HEK293 (cell line): ENCODE data around the gene MRPS10.

ENCODE experiments used
- GLI2 ChIP-seq: fragments of 450-650 bp; formaldehyde crosslinking; IDR thresholded peaks from 2 replicates; pipeline ENCODE4; 2017; ENCODE audit warnings: missing biosample characterization, missing genetic modification characterization, low read depth, borderline replicate concordance
- HOXA7 ChIP-seq: sonication (generic); formaldehyde crosslinking; IDR thresholded peaks from 2 replicates; pipeline ENCODE4 v1.8.1; 2022; ENCODE audit warnings: missing genetic modification reagents, borderline replicate concordance
- INSM2 ChIP-seq: fragments of 450-650 bp; formaldehyde crosslinking; IDR thresholded peaks from 2 replicates; pipeline ENCODE4 v1.5.1; 2016; ENCODE audit warnings: missing biosample characterization, missing genetic modification characterization
- KLF7 ChIP-seq: fragments of 450-650 bp; formaldehyde crosslinking; IDR thresholded peaks from 2 replicates; pipeline ENCODE4 v1.5.1; 2016; ENCODE audit warnings: missing biosample characterization, missing genetic modification characterization, borderline replicate concordance
- PRDM1 ChIP-seq: fragments of 450-650 bp; formaldehyde crosslinking; IDR thresholded peaks from 2 replicates; pipeline ENCODE4; 2016; ENCODE audit warnings: missing biosample characterization, missing genetic modification characterization
- PRDM10 ChIP-seq: fragments of 450-650 bp; formaldehyde crosslinking; IDR thresholded peaks from 2 replicates; pipeline ENCODE4 v1.5.1; 2016; ENCODE audit warnings: missing biosample characterization, missing genetic modification characterization
- PRDM4 ChIP-seq: fragments of 450-650 bp; formaldehyde crosslinking; IDR thresholded peaks from 2 replicates; pipeline ENCODE4 v1.5.1; 2017; ENCODE audit warnings: missing biosample characterization, missing genetic modification characterization
- SALL2 ChIP-seq: fragments of 450-650 bp; formaldehyde crosslinking; IDR thresholded peaks from 2 replicates; pipeline ENCODE4 v1.5.0; 2017; ENCODE audit warnings: missing biosample characterization, mild to moderate bottlenecking, missing genetic modification characterization, borderline replicate concordance
- SCRT1 ChIP-seq: fragments of 450-650 bp; formaldehyde crosslinking; IDR thresholded peaks from 2 replicates; pipeline ENCODE4 v1.5.1; 2016; ENCODE audit warnings: missing biosample characterization, missing genetic modification characterization, borderline replicate concordance
- SCRT2 ChIP-seq: fragments of 450-650 bp; formaldehyde crosslinking; IDR thresholded peaks from 2 replicates; pipeline ENCODE4 v1.5.1; 2016; ENCODE audit warnings: missing biosample characterization, missing genetic modification characterization
- SP7 ChIP-seq: fragments of 450-650 bp; formaldehyde crosslinking; IDR thresholded peaks from 2 replicates; pipeline ENCODE4 v1.5.1; 2016; ENCODE audit warnings: missing biosample characterization, missing genetic modification characterization
- TCF7L2 ChIP-seq: IDR thresholded peaks from 2 replicates; pipeline ENCODE4 v1.6.1; 2011; ENCODE audit warnings: low read depth, mild to moderate bottlenecking, inconsistent platforms, low read length, moderate library complexity, borderline replicate concordance
- YY1 ChIP-seq: fragments of 450-650 bp; formaldehyde crosslinking; IDR thresholded peaks from 2 replicates; pipeline ENCODE4 v1.5.1; 2018; ENCODE audit warnings: missing biosample characterization, missing genetic modification characterization
- ZBTB1 ChIP-seq: fragments of 450-650 bp; formaldehyde crosslinking; IDR thresholded peaks from 2 replicates; pipeline ENCODE4 v1.5.1; 2016; ENCODE audit warnings: missing biosample characterization, missing genetic modification characterization
- ZBTB6 ChIP-seq: fragments of 450-650 bp; formaldehyde crosslinking; IDR thresholded peaks from 2 replicates; pipeline ENCODE4 v1.5.1; 2017; ENCODE audit warnings: missing biosample characterization, missing genetic modification characterization
- ZNF10 ChIP-seq: fragments of 450-650 bp; formaldehyde crosslinking; IDR thresholded peaks from 2 replicates; pipeline ENCODE4 v1.5.1; 2017; ENCODE audit warnings: missing biosample characterization, missing genetic modification characterization
- ZNF114 ChIP-seq: fragments of 450-650 bp; formaldehyde crosslinking; IDR thresholded peaks from 2 replicates; pipeline ENCODE4 v1.5.0; 2017; ENCODE audit warnings: missing biosample characterization, missing genetic modification characterization
- ZNF121 ChIP-seq: fragments of 450-650 bp; formaldehyde crosslinking; IDR thresholded peaks from 2 replicates; pipeline ENCODE4 v1.5.1; 2016; ENCODE audit warnings: missing biosample characterization, missing genetic modification characterization
- ZNF157 ChIP-seq: fragments of 450-650 bp; formaldehyde crosslinking; IDR thresholded peaks from 2 replicates; pipeline ENCODE4 v1.5.1; 2016; ENCODE audit warnings: missing biosample characterization, missing genetic modification characterization
- ZNF2 ChIP-seq: fragments of 450-650 bp; formaldehyde crosslinking; IDR thresholded peaks from 2 replicates; pipeline ENCODE4 v1.5.1; 2016; ENCODE audit warnings: missing biosample characterization, missing genetic modification characterization
- ZNF202 ChIP-seq: fragments of 450-650 bp; formaldehyde crosslinking; IDR thresholded peaks from 2 replicates; pipeline ENCODE4 v1.5.1; 2016; ENCODE audit warnings: missing biosample characterization, missing genetic modification characterization, borderline replicate concordance
- ZNF248 ChIP-seq: fragments of 450-650 bp; formaldehyde crosslinking; IDR thresholded peaks from 2 replicates; pipeline ENCODE4 v1.5.1; 2017; ENCODE audit warnings: missing biosample characterization, missing genetic modification characterization
- ZNF302 ChIP-seq: fragments of 450-650 bp; formaldehyde crosslinking; IDR thresholded peaks from 2 replicates; pipeline ENCODE4 v1.5.1; 2016; ENCODE audit warnings: missing biosample characterization, missing genetic modification characterization, low read depth
- ZNF324 ChIP-seq: fragments of 450-650 bp; formaldehyde crosslinking; IDR thresholded peaks from 2 replicates; pipeline ENCODE4 v1.5.1; 2016; ENCODE audit warnings: missing biosample characterization, missing genetic modification characterization
- ZNF366 ChIP-seq: fragments of 450-650 bp; formaldehyde crosslinking; conservative IDR thresholded peaks from 2 replicates; pipeline ENCODE4 v1.5.1; 2016; ENCODE audit warnings: missing biosample characterization, missing genetic modification characterization
- ZNF585B ChIP-seq: fragments of 450-650 bp; formaldehyde crosslinking; IDR thresholded peaks from 2 replicates; pipeline ENCODE4 v1.5.1; 2016; ENCODE audit warnings: missing biosample characterization, missing genetic modification characterization
- ZNF596 ChIP-seq: fragments of 450-650 bp; IDR thresholded peaks from 2 replicates; pipeline ENCODE4 v1.5.0; 2018; ENCODE audit warnings: missing biosample characterization, mild to moderate bottlenecking, missing genetic modification characterization, moderate library complexity
- ZNF623 ChIP-seq: fragments of 450-650 bp; formaldehyde crosslinking; IDR thresholded peaks from 2 replicates; pipeline ENCODE4 v1.5.1; 2016; ENCODE audit warnings: missing biosample characterization, missing genetic modification characterization
- ZNF660 ChIP-seq: fragments of 450-650 bp; IDR thresholded peaks from 2 replicates; pipeline ENCODE4 v1.5.1; 2018; ENCODE audit warnings: missing biosample characterization, mild to moderate bottlenecking, missing genetic modification characterization
- ZNF792 ChIP-seq: fragments of 450-650 bp; formaldehyde crosslinking; IDR thresholded peaks from 2 replicates; pipeline ENCODE4 v1.5.1; 2016; ENCODE audit warnings: missing biosample characterization, missing genetic modification characterization
- ZSCAN16 ChIP-seq: fragments of 450-650 bp; formaldehyde crosslinking; IDR thresholded peaks from 2 replicates; pipeline ENCODE4 v1.5.1; 2016; ENCODE audit warnings: missing biosample characterization, missing genetic modification characterization
- ZSCAN18 ChIP-seq: fragments of 450-650 bp; formaldehyde crosslinking; IDR thresholded peaks from 2 replicates; pipeline ENCODE4 v1.5.1; 2016; ENCODE audit warnings: missing biosample characterization, missing genetic modification characterization

Gene MRPS10

GRCh38 chr6:42251911-42252637 is 34.4 kb upstream of the MRPS10 start (continued):
- no peak for TF ChIP-seq INSM2 (tag by site-specific recombination)
- TF ChIP-seq ZNF623 (tag by site-specific recombination): no peak
- TF ChIP-seq ZBTB1 (tag by site-specific recombination): no peak
- TF ChIP-seq KLF7 (tag by site-specific recombination): no peak
- no peak for TF ChIP-seq ZNF585B (tag by site-specific recombination)
- TF ChIP-seq HOXA7 (CRISPR knock-in tag): no peak
- TF ChIP-seq ZNF248 (tag by site-specific recombination): no peak
- TF ChIP-seq SALL2 (tag by site-specific recombination): no peak
- no peak for TF ChIP-seq ZNF121 (tag by site-specific recombination)
- TF ChIP-seq GLI2 (tag by site-specific recombination): no peak
- TF ChIP-seq TCF7L2: no peak
- no peak for TF ChIP-seq YY1 (tag by site-specific recombination)
- no peak for TF ChIP-seq ZNF596 (tag by site-specific recombination)
- no peak for TF ChIP-seq ZNF2 (tag by site-specific recombination)
- TF ChIP-seq ZNF114 (tag by site-specific recombination): no peak
- no peak for TF ChIP-seq ZNF324 (tag by site-specific recombination)
- no peak for TF ChIP-seq ZNF366 (tag by site-specific recombination)
- TF ChIP-seq ZBTB6 (tag by site-specific recombination): no peak
- TF ChIP-seq ZNF792 (tag by site-specific recombination): no peak
- no peak for TF ChIP-seq ZSCAN18 (tag by site-specific recombination)
- TF ChIP-seq PRDM10 (tag by site-specific recombination): peak; percentile 90
- 0 out of 2 replicates have a peak, but pooled peaks have one; percentile 45 for TF ChIP-seq SCRT2
- TF ChIP-seq PRDM4 (tag by site-specific recombination): no peak
- TF ChIP-seq SCRT1 (tag by site-specific recombination): no peak
- no peak for TF ChIP-seq PRDM1 (tag by site-specific recombination)
- TF ChIP-seq ZSCAN16 (tag by site-specific recombination): no peak
- no peak for TF ChIP-seq ZNF202
- TF ChIP-seq ZNF10: no peak
- TF ChIP-seq ZNF302 (tag by site-specific recombination): no peak
- TF ChIP-seq ZNF660 (tag by site-specific recombination): no peak
- TF ChIP-seq SP7 (tag by site-specific recombination): peak; percentile 47
- TF ChIP-seq ZNF157 (tag by site-specific recombination): no peak
